H7 (cell line): ENCODE results near the gene SAE1. TPM values are rescaled to one million over a fixed set of nuclear protein-coding genes. Genes with fewer than 3 reads are reported as not detected.

ENCODE experiments used
- DNase-seq: peaks from one replicate; pipeline ENCODE4 v3.0.0; 2012
- H3K27me3 ChIP-seq: 2 replicates; pipeline ENCODE4 v1.6.0; 2011; ENCODE audit warnings: mild to moderate bottlenecking, low read length; ENCODE audit not compliant: control insufficient read depth, insufficient read depth
- H3K36me3 ChIP-seq: replicated peaks from 2 replicates; pipeline ENCODE4 v1.5.1; 2011; ENCODE audit warnings: low read length; ENCODE audit not compliant: control insufficient read depth, insufficient read depth
- H3K4me3 ChIP-seq: 2 replicates; pipeline ENCODE4 v1.5.1; 2011; ENCODE audit warnings: low read depth, mild to moderate bottlenecking, control low read depth, low read length, moderate library complexity; ENCODE audit not compliant: insufficient read depth
- total RNA-seq: library from RNA; depleted of rRNA; stranded (reverse); fragments of >200 nt; shearing (Covaris generic); gene quantifications from 2 replicates; pipeline ENCODE4 v1.2.3, GENCODE V29; 2014; rRNA removed

Gene SAE1
- total RNA-seq, 1 experiment from 2014 or later, result 298 TPM

- Histone ChIP-seq H3K27me3 (no peaks in the 10 kb centered on the region), H3K4me3 (peak overlapping the region; percentile 55), H3K36me3 (peaks cover 17% of the 10 kb centered on the region)
- peak; percentile 100 for DNase-seq
Measured at GRCh38 chr19:47256693-47257410, 126.2 kb downstream of the SAE1 start.

- H3K36me3 ChIP-seq, result peaks cover 19% of the 10 kb centered on the region
Measured at GRCh38 chr19:47257411-47258169, 127.0 kb downstream of the SAE1 start.

DNA sequence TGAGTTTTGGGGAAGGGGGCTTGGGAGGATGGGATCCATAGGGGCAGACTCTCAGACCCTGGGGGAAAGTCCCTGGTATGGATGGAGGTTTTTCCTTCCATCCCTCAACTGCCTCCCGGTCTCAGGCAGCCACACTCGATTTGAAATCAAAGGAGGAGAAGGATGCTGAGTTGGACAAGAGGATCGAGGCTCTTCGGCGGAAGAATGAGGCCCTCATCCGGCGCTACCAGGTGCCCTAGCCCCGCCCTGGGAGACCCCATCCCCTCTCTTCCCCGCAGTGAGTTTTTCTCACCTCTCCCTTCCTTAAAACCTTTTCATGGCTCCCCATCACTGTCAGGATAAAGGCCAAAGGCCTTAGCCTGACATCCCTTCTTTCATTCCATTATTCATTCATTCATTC, 127.8 kb downstream of the SAE1 start:
- Histone ChIP-seq H3K27me3 (no peaks in the 10 kb centered on the region), H3K4me3 (no peak overlapping the region), H3K36me3 (peaks cover 19% of the 10 kb centered on the region)
- DNase-seq, result no peak

More at GRCh38 chr19:47257411-47258169, 127.0 kb downstream of the SAE1 start:
- Histone ChIP-seq H3K27me3 (no peaks in the 10 kb centered on the region), H3K4me3 (peak overlapping the region; percentile 64)
- no peak for DNase-seq

DNA sequence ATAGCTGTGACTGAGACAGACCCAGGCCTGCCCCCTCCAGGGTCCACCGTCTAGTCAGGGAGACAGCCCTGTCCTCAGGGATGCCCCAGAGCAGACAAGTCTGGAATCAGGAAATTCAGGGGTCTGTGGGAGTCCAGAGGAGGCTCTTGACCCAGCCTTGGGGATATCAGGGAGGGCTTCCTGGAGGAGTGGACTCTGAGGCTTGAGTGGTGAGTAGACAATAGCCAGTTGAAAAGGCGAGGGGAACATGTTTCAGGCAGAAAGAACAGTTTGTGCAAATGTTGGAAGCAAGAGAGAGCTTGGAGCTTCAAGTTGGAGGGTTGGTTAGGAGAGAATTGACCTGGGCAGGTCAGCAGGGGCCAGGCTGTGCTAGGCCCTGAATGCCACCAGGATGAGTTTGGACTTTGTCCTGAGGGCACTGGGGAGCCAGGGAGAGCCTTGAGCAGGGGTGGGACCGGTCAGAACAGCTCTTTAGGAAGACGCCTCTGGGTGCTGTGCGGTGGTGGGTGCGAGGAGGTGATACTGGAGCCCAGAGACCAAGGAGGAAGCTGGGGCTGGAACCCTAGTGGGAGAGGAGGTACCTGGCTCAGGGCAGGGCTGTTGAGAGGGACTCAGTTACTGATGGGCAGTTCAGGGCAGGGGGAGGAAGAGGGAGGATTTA, 128.4 kb downstream of the SAE1 start:
- DNase-seq, result no peak
- H3K36me3 ChIP-seq, result peaks cover 19% of the 10 kb centered on the region
- no peak overlapping the region for H3K4me3 ChIP-seq
- no peaks in the 10 kb centered on the region for H3K27me3 ChIP-seq

Other genes with a start within 250 kb of the SAE1 start
- 3.2 and 6.1 TPM in 2 replicates for gene NPAS1, start 111.0 kb upstream of the SAE1 start, total RNA-seq
- 127 and 173 TPM in 2 replicates for gene TMEM160, start 82.2 kb upstream of the SAE1 start, total RNA-seq
- 13.4 and 14.5 TPM in 2 replicates for gene ZC3H4, start 17.1 kb upstream of the SAE1 start, total RNA-seq
- gene BBC3, start 100.4 kb downstream of the SAE1 start, total RNA-seq, result 13.4 and 20.7 TPM in 2 replicates
- gene CCDC9, start 125.7 kb downstream of the SAE1 start, total RNA-seq, result 10.9 and 14.0 TPM in 2 replicates
- gene INAFM1, start 144.1 kb downstream of the SAE1 start, total RNA-seq, result 2.0 and 2.9 TPM in 2 replicates
- gene C5AR1, start 179.0 kb downstream of the SAE1 start, total RNA-seq, result 0.17 TPM in 1 of 2 replicates, not detected in the other
- 0.03 TPM in 1 of 2 replicates, not detected in the other for gene C5AR2, start 201.3 kb downstream of the SAE1 start, total RNA-seq
- gene DHX34, start 218.5 kb downstream of the SAE1 start, total RNA-seq, result 34.6 and 40.0 TPM in 2 replicates